ENCODE results near the gene LOXHD1.

Gene LOXHD1

DNA sequence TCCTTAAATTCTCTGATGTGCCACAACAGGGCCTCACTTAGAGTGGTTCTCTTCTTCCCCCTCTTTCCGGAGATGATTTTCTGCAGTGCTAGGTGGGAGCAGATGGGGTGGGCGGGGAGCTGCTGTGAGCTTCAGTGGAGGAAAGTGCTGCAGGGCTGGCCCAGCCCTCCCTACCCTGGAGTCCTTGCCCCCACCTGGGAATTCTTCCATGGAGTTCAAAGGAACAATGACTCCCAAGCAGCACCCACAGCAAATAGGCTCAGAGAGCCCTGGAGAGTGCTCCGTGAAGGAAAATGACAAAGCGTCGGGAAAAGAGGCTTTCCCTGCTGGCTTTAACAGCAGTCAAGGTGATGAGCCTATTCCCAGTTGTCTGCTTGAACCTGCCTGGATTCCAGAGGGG lies 28.8 kb downstream of the LOXHD1 start:
- in situ Hi-C loops (cut with HindIII; ENCODE audit: low sequenced_read_pairs) = no loop called here

DNA sequence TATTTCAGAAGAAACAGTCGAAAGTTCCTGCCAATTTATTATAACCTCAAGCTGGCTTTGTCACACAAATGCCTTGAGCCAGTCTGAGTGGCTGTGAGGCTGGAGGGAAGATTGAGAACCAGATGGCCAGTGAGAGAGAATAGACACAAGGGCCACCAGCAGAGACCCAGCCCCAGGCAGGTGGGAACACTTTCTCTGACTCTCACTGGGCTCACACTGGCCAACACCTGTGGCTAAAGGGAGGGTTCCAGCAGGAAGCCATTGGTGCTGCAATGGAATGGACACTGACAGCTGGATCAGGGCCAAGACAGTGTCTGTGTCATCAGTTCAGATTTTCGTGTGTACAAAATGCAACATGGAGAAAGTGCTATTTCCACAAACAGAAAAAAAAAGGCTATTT lies 29.9 kb downstream of the LOXHD1 start:
- in situ Hi-C loops (cut with HindIII; ENCODE audit: low sequenced_read_pairs) = no loop called here

DNA sequence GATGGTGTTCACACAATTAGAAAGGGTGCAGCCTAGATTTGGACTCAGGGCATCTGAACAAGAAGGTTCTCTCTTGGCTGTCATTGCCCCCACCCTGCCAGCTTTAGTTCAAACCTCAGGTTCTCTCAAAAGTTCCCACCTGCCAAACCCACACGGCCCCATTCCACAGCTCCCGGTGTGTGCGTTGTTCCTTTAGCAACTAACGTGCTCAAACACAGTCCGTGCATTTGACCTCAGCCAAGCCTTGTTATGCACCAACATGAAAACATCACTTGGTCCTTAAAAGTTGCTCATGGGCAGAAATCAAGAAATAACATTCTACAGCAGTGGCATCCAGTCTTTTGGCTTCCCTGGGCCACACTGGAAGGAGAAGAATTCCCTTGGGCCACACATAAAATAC lies 32.0 kb downstream of the LOXHD1 start:
- in situ Hi-C loops (cut with HindIII; ENCODE audit: low sequenced_read_pairs) = no loop called here

DNA sequence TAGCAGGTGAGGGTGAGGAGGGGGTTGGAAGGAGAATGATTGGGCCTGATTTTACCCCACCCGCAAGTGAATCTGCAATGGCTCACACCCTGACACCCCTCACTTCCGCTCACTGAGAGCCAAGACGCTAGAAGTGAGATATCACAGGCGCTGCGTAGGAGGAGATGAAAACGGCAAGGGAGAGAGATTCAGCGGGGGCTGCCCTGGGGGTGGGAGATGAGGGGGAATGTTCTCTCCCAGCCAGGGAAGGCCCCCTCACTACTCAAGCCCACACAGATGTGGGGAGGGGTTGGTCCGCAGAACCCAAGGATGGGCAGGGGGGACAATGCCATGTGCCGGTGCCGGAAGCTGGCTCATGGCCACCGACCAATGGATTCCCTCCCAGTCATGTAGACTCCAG lies 32.9 kb downstream of the LOXHD1 start:
- in situ Hi-C loops (cut with HindIII; ENCODE audit: low sequenced_read_pairs) = no loop called here

DNA sequence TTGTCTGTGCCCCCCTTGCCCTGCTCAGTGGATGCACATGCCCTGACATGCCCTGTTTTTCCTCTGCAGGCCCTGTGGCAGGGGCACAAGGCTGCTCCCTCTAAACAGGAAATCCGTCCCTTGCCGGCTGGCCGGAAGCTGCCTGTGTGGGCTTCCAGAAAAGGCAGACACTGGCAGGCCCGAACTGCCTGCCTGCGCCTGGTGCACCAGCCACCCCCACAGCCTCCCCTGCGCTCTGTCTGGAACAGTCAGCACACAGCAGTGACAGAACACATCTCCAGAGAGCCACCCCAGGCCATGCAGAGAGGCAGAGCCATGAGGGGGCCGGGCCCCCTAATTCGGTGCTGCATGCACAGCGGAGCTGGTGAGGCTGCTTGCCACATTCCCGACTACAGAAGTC lies 33.5 kb downstream of the LOXHD1 start:
- in situ Hi-C loops (cut with HindIII; ENCODE audit: low sequenced_read_pairs) = no loop called here

DNA sequence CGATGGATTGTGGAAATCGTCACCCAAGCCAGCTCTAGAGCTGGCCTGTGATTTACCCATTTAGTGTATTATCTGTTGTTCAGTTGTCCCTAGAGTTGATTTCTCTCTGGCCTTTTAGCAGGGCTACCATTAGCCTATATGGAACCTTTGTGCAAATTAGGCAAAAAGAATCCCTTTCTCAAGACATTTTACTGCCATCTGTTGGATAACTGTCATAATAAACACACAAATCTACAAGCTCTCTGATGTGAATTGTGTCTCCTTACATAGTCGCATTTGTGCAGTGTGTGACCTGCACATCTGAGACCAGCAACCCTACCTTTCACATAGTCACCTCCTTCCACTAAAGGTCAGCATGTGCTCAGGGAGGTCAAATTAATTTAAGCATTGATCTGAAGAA lies 34.0 kb downstream of the LOXHD1 start:
- in situ Hi-C loops (cut with HindIII; ENCODE audit: low sequenced_read_pairs) = no loop called here

DNA sequence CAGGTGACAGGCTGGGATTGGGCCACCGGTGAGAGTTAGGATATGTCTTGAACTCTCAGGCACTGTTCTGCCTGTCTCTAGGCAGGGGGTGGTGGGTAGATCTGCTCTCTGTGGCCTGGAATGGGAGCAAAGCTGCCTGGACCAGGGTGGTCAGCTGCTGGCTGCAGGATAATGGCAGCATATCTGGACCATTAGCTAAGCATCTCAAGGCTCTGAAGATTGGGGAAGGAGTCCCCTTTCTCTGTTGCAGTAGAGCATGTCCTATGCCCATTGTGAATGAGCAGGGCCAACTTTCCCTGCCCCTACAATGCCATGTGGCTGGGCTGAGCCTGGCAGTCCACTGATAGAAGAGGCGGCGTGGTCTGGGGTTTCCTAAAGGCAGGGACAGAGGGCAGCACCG lies 34.6 kb downstream of the LOXHD1 start:
- in situ Hi-C loops (cut with HindIII; ENCODE audit: low sequenced_read_pairs) = no loop called here

DNA sequence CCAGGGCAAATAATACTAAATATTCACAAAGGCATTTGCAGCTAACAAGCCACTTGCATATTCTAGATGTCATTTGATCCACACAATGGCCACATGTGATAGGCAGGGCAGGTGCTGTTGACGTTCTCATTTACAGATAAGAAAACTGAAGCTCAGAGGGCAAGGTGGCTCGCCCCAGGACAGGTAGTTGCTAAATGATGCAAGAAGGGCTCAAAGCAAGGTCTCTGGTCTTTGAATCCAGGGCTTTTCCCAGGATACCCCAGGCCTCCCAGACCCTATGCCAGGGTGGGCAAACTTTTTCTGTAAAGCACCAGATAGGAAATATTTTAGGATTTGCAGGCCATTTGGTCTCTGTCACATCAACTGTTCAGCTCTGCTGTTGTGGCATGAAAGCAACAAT lies 35.1 kb downstream of the LOXHD1 start:
- in situ Hi-C loops (cut with HindIII; ENCODE audit: low sequenced_read_pairs) = no loop called here

DNA sequence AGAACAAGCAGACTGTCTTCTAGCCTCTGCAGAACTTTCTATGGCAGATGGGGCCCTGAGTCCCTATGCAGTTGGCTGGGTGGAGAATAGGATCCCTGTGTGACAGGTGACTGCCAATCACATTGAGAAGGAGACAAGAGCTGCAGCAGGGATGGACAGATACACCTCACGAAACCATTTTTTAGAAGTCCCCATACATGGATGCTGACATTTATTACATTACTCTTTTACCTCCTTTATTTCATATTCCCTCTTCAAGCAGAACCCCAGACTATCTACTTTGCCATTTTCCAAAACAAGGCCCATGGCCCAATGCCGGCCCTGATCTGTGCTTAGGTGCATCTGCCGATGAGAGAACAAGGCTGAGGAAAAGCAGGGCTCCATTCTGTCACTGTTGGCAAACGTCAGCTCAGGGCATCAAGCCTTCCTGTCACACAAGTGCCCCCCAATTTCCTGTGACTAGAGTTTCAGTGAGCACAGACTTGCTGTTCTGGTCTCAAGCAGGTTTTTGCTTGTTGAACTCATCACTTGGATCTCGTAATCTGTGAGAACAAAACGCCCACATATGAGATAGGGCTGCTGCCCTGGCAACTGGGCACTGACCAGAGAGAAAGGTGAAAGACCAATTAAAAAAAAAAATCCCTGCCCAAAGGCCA lies 35.8 kb downstream of the LOXHD1 start:
- in situ Hi-C loops (cut with HindIII; ENCODE audit: low sequenced_read_pairs) = no loop called here

DNA sequence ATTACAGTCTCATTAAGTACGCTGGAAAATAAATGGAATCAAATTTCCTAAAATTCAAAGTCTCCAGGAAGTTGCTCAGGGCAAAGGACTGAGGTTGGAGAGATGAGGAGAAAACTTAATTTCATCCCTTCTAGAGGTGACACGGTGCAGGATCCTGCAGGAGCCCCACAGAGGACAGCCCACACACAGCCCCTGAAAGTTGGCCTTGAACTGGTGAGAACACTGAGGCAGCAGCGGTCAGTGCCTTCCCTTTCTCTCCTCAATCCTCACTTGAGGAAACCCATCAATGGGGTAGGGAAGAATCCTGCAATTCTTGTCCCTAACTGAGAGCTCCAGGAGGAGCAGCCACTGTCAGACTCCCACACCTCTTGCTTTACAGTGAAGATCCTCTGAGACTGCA lies 37.5 kb downstream of the LOXHD1 start:
- in situ Hi-C loops (cut with HindIII; ENCODE audit: low sequenced_read_pairs) = no loop called here

DNA sequence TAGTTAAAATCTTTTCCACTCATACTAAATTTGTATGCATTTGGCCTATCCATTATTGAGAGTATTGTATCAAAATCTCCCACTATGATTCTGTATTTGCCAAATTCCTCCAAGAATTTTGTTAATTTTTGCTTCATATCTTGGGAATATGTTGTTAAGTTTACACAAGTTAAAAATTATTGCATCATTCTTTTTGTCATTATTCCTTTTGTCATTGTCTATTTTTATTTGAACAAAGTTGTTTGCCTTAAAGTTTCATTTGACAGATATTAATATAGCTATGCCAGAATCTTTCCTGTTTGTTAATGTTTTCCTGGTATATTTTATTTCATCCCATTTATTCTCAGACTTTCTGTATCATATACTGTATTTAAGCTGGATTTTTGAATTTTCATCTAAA lies 41.3 kb downstream of the LOXHD1 start:
- in situ Hi-C loops (cut with HindIII; ENCODE audit: low sequenced_read_pairs) = no loop called here

DNA sequence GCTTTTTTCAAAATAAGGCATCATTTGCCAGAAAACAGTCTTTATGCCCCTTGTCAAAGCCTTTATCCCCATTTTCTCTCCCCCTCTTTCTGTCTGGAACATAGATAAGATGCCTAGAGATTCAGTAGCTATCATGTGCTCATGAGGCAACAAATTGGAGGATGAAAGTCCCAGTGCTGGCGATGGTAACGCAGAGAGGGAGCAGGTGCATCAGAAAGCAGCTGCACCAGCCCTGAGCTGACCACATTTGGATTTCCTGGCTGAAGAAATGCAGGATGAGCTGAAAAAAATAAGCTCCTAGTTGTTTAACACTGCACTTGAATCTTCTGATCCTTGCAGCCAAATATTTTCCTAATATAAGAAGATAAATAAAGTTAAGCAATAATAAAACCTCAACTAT lies 48.0 kb downstream of the LOXHD1 start:
- in situ Hi-C loops (cut with HindIII; ENCODE audit: low sequenced_read_pairs) = no loop called here

DNA sequence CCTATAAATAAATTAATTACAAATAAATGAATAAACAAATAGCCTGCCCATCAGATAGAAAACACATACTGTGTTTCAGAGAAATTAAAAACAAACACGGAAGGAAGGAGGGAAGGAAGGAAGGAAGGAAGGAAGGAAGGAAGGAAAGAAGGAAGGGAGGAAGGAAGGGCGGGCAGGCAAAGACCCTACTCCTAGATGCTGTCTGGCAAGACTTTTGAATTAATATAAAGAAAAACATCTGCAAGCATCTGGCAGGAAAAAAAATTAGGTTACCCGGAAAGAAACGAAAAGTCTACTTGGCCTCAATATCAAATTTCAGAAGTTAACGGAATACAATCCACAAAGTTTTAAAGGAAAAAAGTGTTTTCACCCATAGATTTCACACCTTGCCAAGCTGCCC lies 49.1 kb downstream of the LOXHD1 start:
- in situ Hi-C loops (cut with HindIII; ENCODE audit: low sequenced_read_pairs) = no loop called here

DNA sequence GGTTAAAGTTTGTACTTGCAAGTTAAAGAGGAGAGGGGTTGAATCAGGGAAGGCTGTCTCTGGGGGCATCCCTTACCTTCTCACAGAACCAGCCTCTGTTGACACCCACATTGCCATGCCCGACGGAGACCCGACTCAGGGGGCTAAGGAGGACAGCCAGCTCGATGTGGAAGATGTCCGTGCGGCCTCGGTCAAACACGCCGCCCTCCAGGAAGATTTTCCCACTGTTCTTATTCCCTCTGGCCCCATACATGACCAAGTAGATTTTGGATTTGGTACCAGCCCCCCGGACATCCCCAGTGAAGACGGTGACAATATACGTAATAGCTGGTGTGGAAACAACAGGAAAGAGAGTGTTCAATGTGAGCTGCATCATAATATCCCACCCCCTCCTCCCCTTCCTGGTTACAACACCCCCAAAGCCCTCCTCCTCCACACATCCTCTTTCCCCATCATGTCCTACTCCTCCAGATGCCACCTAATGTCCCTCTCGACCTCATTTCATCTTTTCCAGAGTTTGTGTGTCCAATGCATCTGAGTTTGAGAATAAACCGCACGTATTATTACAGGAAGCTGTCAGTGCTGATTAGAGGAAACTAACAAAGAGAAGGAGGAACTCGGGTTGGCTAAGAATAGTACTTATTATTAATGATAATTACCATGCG lies 55.7 kb downstream of the LOXHD1 start:
- in situ Hi-C loops (cut with HindIII; ENCODE audit: low sequenced_read_pairs) = no loop called here

DNA sequence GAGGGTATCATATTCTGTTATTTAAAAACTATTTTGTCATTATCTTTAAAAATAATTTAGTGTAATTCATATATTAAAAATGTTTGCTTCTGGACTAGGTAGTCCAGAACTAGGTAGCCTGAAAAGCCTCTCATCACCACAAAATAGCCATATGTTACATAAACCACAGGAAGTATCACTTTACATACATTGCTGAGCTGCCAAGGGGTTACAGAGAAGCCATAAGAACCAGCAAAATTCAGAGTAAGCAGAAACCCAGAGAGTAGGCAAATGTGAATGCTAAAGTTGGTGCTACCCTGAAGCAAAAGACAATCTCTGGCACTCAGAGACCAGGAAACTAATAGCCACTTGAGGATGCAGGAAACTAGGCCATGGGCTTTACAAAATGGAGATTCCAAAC lies 60.9 kb downstream of the LOXHD1 start:
- in situ Hi-C loops (cut with HindIII; ENCODE audit: low sequenced_read_pairs) = no loop called here

DNA sequence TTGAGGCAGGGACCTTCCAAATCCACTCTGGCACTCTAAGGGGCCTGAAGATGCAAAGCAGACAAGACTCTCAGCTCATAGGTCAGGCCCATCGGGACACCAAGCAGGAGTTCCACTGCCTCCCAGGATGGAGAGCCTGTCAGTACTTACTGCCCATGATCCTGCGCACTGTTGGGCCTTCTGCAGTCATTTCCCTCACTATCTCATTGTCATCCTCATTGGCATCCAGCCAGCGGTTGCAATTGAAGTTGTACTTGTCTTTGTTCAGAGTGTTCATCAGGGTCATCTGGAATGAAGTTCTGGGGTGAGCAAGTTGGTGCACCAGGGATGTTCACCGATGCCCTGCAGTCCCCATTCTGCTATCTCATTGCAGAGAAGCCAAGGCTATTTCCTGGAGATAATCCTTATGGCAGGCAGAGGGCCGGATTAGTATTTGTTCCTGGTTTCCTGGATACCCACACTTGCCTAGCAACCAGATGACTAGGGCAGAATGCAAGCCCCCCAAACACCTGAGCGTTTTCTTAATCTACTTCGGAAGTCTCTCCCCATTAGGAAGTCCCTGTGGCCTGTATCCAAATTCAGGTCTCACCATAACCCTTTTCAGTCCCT lies 65.1 kb downstream of the LOXHD1 start:
- in situ Hi-C loops (cut with HindIII; ENCODE audit: low sequenced_read_pairs) = no loop called here

DNA sequence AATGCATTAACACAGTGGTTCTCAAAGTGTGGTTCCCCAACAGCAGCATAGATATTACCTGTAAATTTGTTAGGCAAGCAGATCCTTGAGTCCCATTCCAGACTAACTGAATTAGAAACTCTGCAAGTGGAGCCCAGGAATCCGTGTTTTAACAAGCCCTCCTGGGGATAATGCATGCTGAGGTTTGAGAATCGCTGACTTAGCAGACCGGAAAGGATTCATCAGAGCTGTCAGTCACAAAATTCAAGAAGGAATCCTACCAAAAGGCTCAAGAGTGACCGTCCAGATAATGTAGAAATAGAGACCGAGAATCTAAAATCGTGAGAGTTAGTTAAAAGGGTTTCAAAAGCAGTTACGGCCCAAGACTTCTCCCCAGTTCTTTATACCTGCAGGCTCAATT lies 66.9 kb downstream of the LOXHD1 start:
- in situ Hi-C loops (cut with HindIII; ENCODE audit: low sequenced_read_pairs) = no loop called here

DNA sequence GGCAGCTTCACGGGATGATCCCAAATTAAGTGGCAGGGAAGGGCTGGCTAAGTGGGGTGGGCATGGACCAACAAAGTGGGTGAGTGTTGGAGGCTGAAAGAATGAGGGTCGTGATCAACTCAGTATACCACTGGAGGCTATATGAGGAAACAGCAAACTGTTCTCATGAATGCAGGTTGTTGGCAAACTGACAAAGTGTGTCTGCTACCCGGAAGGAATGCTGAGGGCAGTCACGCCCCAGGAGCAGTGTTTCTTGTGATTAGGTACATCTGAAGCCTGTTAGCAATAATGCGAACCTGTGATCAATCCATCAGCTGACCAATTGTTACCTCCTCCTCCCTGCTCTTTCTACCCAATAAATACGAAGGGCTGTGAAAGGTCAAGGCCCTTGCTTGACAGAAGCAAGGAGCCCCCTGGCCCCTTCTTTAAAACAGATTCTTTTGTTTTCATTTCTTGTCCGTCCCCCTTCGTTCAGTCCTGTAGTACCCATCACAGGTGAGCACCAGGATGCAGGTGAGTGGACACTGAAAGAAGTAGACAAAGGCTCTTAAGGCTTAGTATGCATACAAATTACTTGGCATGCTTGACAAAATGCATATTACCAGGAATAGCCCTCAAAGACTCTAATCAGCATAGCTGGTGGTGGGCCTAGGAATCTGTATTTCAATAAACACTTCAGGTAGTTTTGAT lies 67.9 kb downstream of the LOXHD1 start:
- in situ Hi-C loops (cut with HindIII; ENCODE audit: low sequenced_read_pairs) = no loop called here

DNA sequence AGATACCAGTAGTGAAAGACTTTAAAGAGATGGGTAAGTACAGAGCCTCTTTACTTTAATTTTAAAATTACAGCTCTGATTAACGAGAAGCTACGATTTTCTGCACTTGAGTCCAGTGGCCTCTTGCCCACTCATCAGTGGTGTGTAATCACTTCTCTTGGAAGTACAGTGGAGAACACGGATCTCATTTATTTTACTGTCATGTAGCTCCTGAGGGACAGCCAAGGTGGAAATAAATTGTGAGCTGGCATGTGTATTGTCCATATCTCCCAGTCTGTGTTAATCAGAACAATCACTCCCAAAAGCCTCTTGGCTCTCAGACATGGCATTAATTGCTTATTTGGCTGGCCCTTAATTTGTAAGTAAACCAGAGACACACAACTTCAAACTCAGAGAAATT lies 69.4 kb downstream of the LOXHD1 start:
- in situ Hi-C loops (cut with HindIII; ENCODE audit: low sequenced_read_pairs) = no loop called here

DNA sequence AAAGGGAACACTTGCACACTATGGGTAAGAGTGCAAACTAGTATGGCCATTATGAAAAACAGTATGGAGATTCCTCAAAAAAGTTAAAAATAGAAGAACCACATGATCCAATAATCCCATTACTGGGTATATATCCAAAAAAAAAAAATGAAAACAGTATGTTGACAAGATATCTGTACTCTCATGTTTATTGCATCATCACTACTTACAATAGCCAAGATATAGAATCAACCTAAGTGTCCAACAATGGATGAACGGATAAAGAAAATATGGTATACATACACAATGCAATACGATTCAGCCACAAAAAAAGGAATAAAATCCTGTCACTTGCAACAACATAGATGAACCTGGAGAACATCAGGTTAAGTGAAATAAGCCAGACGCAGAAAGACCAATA lies 73.3 kb downstream of the LOXHD1 start:
- in situ Hi-C loops (cut with HindIII; ENCODE audit: low sequenced_read_pairs) = no loop called here

DNA sequence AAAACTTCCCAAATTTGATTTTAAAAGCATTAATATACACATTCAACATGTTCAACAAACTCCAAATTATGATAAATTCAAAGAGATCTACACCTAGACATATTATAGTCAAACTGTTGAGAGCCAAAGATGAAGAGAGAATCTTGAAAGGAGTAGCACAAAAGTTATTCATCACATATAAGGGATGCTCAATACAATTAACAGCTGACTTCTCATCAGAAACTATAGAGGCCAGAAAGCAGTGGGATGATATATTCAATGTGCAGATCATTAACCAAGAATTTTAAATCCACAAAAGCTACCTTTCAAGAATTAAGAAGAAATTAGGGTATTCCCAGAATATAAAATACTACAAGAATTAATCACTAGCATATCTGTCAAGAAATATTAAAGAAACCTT lies 75.4 kb downstream of the LOXHD1 start:
- in situ Hi-C loops (cut with HindIII; ENCODE audit: low sequenced_read_pairs) = no loop called here

DNA sequence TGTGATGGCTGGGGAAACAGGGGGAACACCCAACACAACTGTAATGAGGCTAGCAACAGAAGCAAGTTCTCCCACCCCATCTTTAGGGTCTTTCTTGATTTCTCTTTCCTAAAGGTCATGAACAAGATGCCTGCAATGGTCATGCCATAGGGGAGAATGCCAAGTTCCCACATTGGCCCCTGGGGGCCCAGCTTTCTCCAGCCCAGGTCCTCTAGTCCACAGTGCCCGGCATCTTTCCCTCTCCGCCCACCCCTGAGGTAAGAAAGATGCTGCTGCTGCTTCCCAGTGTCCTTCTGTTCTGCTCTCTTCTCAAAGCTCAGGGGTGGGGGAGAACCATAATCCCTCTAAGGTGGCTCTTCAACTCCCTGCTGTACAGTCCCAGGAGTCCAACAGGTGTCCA lies 78.0 kb downstream of the LOXHD1 start:
- in situ Hi-C loops (cut with HindIII; ENCODE audit: low sequenced_read_pairs) = no loop called here
